Left cardiac atrium (tissue), 4 donors: Measurements from ENCODE around the gene CKAP5. TPM values are rescaled to one million over a fixed set of nuclear protein-coding genes. Genes with fewer than 3 reads are reported as not detected.
A peak's percentile ranks its signal among the peaks of the same experiment; 100 is the strongest.

Source experiments
- ATAC-seq, 2 donors: fragments of 200-7000 bp; cut with Tn5 transposase; one replicate each; pipeline ENCODE4 v1.9.1; 2020; ENCODE audit warnings: mild to moderate bottlenecking in 2 of 2, moderate library complexity in 2 of 2
- DNase-seq: peaks from one replicate; pipeline ENCODE4 v3.0.0-alpha.2; 2020
- intact Hi-C, 2 donors: fragments of 100-400 bp; cut with DNase I; formaldehyde crosslinking; loops; one replicate each; pipeline versions ENCODE4 v1.14.1 to v1.15.1; 2022 to 2023
- total RNA-seq, 2 donors: library from RNA; stranded (reverse); fragmentation: NEBNext Ultra II Directional; extraction: Animal tissue kit (Norgen Biotek cat#: 25700); gene quantifications; one replicate each; pipeline ENCODE4 v1.2.1, GENCODE V29; 2021
- donor health status: DM: no; HTN: yes; CAD: no.
- donor health status: DM: no; HTN: yes; CAD: no; lungs with severe emphysema.
- donor health status: DM: yes; HTN: yes; CAD: no.
- donor health status: Dilated cardiomyopathy.

Gene CKAP5
- total RNA-seq, 2 donors from 2014 or later = 56.3 to 57.1 TPM

DNA sequence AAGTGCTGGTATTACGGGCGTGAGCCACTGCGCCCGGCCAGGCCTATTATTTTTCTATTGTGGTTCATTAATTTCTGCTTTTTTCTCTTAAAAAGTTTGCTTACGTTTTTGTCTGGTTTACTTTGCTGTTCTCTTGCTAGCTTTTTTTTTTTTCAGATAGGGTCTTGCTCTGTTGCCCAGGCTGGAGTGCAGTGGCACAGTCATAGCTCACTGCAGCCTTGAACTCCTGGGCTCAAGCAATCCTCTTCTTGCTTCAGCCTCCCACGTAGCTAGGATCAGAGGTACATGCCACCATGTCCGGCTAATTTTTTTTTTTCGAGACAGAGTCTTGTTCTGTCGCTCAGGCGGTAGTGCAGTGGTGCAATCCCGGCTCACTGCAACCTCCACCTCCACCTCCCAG is 108.4 kb downstream of the CKAP5 start:
- ATAC-seq (no peak), DNase-seq (no peak)
- intact Hi-C loops = no loop called here

- no peak for DNase-seq
- intact Hi-C loops = no loop called here
- no peak for ATAC-seq
These were observed 109.5 kb downstream of the CKAP5 start for GRCh38 chr11:46736615-46737014.

GRCh38 chr11:46736146-46736545 is 109.9 kb downstream of the CKAP5 start:
- ATAC-seq = no peak
- DNase-seq = no peak
- intact Hi-C loops = no loop called here

DNA sequence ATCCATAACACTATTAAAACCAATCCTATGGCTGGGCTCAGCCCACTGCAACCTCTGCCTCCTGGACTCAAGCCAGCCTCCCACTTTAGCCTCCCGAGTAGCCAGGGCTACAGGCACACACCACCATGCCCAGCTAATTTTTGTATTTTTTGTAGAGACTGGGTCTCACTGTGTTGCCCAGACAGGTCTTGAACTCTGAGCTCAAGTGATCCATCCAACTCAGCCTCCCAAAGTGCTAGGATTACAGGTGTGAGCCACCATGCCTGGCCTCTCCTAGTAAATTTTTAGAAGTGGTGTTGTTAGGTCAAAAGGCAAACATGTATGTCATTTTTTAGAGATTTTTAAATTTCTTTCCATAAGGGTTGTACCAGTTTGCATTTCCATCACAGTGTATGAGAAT is 112.8 kb downstream of the CKAP5 start:
- no peak for ATAC-seq
- intact Hi-C loops = no loop called here
- DNase-seq = no peak

DNA sequence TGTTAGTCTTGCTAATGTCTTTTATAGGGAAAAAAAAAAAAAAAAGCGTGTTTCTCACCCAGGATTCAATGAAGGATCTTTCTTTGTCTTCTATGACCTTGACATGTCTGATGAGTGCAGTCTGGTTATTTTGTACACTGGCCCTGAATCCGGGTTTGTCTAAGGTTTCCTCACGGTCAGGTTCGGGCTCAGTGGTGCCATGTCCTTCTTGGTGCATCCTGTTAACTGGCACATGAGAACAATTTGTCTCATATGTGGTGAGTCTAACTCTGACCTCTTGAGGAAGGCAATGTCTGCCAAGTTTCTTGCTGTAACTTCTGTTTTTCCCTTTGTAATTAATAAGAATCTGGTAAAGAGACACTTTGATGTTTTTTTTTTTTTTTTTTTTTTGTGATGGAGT is 114.5 kb downstream of the CKAP5 start:
- intact Hi-C loops = no loop called here
- no peak for ATAC-seq
- DNase-seq = no peak

DNA sequence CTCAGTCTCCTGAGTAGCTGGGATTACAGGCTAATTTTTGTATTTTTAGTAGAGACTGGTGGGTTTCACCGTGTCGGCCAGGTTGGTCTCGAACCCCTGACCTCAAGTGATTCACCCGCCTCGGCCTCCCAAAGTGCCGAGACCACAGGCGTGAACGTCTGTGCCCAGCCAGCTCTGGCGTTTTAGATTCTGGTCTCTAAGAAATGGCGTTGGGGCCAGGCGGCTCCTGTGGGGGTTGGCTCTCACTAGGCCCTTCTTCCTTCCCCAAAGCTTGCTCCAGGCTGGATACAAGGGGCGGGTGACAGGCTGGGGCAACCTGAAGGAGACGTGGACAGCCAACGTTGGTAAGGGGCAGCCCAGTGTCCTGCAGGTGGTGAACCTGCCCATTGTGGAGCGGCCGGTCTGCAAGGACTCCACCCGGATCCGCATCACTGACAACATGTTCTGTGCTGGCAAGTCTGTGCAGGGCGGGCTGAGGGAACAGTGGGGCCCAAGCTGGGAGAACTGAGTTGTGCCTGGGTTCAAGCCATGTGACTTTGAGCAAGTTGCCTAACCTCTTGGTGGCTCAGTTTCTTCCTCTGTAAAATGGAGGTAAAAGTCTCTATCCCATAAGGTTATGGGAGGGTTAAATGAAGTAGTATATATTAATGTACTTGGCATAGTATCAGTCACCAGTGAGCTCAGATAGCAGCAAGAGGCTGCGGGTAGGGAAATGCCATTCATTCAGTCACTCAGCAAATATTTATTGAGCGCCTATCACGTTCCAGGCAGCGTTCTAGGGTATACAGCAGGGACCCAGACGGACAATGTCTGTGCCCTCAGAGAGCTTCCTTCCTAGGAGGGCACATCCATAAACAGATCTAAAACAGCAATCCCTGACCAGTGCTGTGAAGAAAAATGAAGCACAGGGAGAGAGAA is 116.7 kb downstream of the CKAP5 start:
- intact Hi-C loops = no loop called here
- DNase-seq (no peak), ATAC-seq (no peak)

DNA sequence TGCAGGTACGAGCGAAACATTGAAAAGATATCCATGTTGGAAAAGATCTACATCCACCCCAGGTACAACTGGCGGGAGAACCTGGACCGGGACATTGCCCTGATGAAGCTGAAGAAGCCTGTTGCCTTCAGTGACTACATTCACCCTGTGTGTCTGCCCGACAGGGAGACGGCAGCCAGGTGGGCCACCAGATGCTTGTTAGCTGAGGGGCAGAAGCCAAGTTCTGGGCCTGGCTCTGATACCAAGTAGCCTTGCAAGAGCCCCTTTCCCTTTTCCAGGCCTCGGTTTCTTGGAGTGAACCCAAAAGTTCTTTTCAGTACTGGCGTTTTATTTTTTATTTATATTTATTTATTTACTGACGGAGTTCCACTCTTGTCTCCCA is 117.4 kb downstream of the CKAP5 start:
- intact Hi-C loops = no loop called here
- ATAC-seq = no peak
- DNase-seq = no peak

DNA sequence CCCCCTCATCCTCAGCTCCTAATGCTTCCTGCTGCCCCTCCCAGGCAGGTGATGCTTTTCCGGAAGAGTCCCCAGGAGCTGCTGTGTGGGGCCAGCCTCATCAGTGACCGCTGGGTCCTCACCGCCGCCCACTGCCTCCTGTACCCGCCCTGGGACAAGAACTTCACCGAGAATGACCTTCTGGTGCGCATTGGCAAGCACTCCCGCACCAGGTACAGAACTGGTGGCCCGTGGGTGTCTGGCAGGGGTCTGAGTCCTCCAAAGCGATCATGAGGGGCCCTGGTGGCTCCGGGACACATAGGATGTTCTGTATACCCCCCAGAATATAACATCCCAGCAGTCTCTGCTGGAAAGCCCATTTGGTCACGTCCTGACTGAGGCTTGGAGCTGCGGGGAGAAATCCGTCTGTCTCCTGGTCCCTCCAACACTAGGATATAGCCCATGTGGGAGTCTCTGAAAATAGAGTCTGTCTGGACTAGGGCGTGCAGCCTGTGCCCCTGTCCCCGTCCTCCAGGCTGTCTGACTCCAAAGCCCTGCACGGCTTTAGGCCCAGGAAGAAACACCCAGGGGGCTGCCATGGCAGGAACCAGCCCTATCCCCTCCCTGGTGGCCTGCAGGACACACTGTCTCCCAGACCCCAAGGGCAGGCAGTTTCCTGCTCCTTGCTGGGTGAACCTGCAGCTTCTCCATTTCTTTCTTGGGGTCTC is 118.0 kb downstream of the CKAP5 start:
- DNase-seq = no peak
- no peak for ATAC-seq
- intact Hi-C loops = no loop called here

- ATAC-seq (no peak), DNase-seq (no peak)
- intact Hi-C loops = no loop called here
These were observed 119.7 kb downstream of the CKAP5 start for GRCh38 chr11:46726206-46726862.

DNA sequence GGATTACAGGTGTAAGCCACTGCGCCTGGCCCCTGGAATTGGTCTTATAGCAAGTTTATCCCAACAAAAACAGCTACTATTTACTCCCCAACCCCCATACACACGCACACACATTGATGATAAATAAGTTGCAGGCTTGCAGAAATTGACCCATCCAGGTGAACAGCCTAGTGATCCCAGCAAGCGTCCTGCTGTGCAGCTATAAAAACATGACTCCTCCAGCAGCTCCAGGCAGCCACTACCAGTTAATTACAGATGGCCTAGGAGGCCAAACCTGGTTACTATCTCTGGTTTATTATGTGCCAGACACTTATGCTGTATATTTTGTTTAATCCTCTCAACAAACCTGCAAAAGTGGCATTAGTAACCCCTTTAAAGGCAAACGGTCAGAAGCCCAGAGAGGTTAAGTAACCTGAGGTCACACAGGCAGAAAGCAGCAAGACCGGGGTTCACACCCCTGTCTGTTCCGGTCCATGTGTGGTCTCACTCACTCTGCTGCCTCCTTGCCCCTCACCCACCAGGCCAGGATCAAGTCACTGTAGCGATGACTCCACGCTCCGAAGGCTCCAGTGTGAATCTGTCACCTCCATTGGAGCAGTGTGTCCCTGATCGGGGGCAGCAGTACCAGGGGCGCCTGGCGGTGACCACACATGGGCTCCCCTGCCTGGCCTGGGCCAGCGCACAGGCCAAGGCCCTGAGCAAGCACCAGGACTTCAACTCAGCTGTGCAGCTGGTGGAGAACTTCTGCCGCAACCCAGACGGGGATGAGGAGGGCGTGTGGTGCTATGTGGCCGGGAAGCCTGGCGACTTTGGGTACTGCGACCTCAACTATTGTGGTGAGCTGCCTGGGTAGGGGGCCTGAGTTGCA is 120.5 kb downstream of the CKAP5 start:
- ATAC-seq = no peak
- intact Hi-C loops = no loop called here
- DNase-seq = no peak

DNA sequence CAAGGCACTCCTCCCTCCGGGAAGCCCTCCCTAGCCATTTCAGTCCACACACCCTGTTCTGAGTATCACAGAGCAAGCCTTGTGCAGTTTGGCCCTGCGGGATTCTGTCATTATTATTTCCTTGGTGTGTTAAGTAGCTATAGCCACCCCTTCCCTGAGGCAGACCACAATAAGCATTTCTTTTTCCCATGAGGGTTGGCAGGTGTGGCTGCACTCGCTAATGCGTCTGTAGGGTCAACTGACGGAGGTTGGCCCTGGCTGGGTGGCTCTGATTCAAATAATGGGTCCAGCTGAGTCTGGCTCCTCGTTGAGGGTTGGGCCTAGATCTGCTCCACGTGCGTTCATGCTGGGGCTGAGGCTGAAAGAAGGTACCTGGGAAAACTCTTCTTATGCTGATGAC is 122.0 kb downstream of the CKAP5 start:
- intact Hi-C loops = no loop called here
- ATAC-seq = no peak
- DNase-seq = no peak

DNA sequence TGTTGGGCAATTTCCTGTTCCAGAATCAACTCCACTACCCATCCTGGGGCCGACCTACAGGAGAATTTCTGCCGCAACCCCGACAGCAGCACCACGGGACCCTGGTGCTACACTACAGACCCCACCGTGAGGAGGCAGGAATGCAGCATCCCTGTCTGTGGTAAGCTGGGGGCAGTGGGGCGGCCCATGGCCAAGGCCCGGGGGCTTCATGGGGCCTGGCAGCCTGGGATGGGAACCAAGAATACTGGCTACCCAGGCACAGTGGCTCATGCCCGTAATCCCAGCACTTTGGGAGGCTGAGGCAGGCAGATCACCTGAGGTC is 122.8 kb downstream of the CKAP5 start:
- no peak for DNase-seq
- ATAC-seq = no peak
- intact Hi-C loops = no loop called here

DNA sequence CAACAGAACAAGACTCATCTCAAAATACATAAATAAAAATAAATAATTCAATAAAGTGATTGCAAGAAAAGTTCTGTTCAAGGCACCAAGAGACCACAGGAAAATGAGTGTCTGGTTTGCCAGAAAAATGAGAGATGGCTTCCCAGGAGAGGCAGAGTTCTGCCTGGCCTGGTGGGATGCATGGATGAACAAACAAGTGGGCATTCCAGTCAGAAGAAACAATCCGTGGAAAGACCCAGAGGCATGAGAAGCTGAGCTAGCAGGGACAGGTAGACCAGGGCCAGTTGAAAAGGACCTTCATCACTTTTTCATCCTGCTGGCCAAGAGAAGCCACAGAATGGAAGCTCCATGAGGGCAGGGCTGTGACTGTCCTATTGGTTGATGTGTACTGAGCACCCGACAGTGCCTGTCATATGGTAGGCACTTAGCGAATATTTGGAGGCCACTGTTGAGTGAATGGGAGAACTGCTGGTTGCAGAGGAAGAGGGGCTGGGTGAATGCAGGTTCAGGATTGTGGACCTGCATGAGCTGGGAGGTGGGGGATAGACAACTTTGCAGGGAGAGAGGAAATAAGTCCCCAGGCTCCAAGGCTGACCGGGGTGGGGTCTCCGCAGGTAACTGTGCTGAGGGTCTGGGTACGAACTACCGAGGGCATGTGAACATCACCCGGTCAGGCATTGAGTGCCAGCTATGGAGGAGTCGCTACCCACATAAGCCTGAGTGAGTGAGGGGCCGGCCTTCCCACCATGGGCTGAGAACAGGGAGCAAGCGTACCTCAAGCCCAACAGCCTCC is 123.3 kb downstream of the CKAP5 start:
- DNase-seq (no peak), ATAC-seq (no peak)
- intact Hi-C loops = no loop called here

GRCh38 chr11:46721286-46721685 is 124.8 kb downstream of the CKAP5 start:
- intact Hi-C loops = no loop called here
- DNase-seq = no peak
- ATAC-seq = no peak

- no peak for ATAC-seq
- intact Hi-C loops = no loop called here
- DNase-seq = no peak
These were observed 126.4 kb downstream of the CKAP5 start for GRCh38 chr11:46719543-46720218.

DNA sequence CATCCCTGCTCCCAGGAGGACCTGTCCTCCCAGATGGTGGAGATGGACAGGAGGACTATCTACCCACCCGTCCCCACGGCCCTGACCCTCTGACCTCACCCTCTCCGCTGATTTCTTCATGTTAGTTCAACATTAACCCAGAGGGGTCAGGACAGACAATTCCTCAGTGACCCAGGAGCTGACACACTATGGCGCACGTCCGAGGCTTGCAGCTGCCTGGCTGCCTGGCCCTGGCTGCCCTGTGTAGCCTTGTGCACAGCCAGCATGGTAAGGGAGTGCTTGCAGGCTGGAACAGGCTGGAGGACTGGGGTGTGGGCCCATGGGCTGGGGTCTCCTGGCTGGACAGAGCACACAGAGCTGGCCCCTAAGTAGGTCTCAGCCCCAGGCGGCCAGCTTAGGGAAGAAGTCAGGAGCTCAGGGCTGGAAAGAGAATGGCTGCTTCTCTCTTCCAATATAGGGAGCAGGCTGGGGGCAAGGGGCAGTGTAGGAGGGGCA is 127.0 kb downstream of the CKAP5 start, which contains the start of gene F2:
TSS of gene F2 (plus strand) at position 166 of the 495 bp plus-strand sequence. CDS start at position 189, 23 bp downstream.
- intact Hi-C loops = no loop called here
- no peak for DNase-seq
- no peak for ATAC-seq

DNA sequence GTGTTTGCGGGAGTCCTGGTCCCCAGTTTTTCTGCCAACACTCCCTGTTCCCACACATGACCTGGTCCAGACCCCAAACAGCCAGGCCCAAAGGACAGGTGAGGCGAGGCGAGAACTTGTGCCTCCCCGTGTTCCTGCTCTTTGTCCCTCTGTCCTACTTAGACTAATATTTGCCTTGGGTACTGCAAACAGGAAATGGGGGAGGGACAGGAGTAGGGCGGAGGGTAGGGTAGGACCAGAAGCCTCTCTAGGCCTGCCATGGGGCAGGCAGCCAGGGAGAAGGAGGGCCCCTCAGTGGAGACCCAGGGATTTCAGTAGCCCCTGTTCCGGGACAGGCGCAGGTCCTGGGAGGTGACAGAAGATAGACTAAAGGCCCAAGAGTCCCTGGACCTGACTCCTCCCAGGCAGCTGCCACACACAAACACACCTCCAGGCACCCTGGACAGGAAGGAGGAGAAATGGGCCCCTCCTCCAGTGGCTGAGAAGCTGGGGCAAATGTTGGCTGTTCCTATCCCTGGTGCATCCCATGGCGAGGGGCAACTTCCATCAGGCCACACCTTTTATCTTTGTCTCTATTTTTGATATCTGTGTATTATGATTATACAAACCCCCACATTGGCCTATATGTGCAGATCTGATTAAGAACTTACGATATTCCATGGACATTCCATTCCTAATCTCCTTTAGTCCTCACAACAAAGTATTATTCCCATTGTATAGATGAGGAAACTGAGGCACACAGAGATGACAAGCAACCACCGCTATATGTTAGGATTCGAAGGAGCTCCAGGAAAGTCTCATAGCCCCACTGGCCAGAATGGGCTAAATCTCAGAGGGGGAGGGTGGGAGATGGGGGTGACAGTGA is 127.7 kb downstream of the CKAP5 start:
- intact Hi-C loops = no loop called here
- ATAC-seq = peak in 1 of 2 donors; percentile 28
- no peak for DNase-seq
